SK-N-SH (cell line): ENCODE measurements around the gene TMEM35B. TPM values are rescaled to one million over a fixed set of nuclear protein-coding genes. Genes with fewer than 3 reads are reported as not detected.

Source experiments
- CTCF ChIA-PET: fragments of 300-600, 350-600 bp; formaldehyde crosslinking; extraction: SDS; loops from one replicate; lab custom pipeline; 2021; lab: Yijun Ruan, JAX
- POLR2A ChIA-PET: fragments of 350-600 bp; sonication (Branson Sonifier 250); formaldehyde crosslinking; extraction: SDS; loops from one replicate; lab custom pipeline; 2020; ENCODE audit warnings: antibody characterized with exemption, inconsistent platforms; lab: Yijun Ruan, JAX
- DNase-seq: peaks from one replicate; pipeline ENCODE4 v3.0.0; 2012
- H2AFZ ChIP-seq: fragments of 200-600 bp; sonication (generic); 2 replicates; pipeline ENCODE4 v1.8.1; 2016; ENCODE audit warnings: antibody characterized with exemption, mild to moderate bottlenecking, low read depth
- H3F3A ChIP-seq: fragments of 200-600 bp; sonication (generic); replicated peaks from 2 replicates; pipeline ENCODE3; 2016; ENCODE audit warnings: antibody characterized with exemption, mild to moderate bottlenecking; ENCODE audit not compliant: insufficient read depth
- H3K27ac ChIP-seq, 2 experiments: fragments of 200-500 bp in 1 of 2; fragments of 200-600 bp in 1 of 2; sonication (Bioruptor generic) in 1 of 2; sonication (generic), shearing (Covaris generic) in 1 of 2; 2 replicates each; pipeline versions ENCODE4 v1.5.1 to v1.6.1; 2014 to 2016; ENCODE audit warnings: low read depth in 2 of 2, inconsistent platforms in 1 of 2, low read length in 1 of 2, mild to moderate bottlenecking in 1 of 2, mixed read lengths in 1 of 2
- H3K27me3 ChIP-seq: fragments of 200-600 bp; sonication (generic), shearing (Covaris generic); 2 replicates; pipeline ENCODE4 v1.6.1; 2016; ENCODE audit warnings: mixed run types; ENCODE audit not compliant: insufficient read depth
- H3K36me3 ChIP-seq, 2 experiments: fragments of 200-500 bp in 1 of 2; fragments of 200-600 bp in 1 of 2; sonication (Bioruptor generic) in 1 of 2; sonication (generic) in 1 of 2; replicated peaks in 1 of 2; 2 replicates each; pipeline versions ENCODE3 to v1.5.1; 2014 to 2016; ENCODE audit warnings: low read length in 1 of 2, mild to moderate bottlenecking in 1 of 2; ENCODE audit not compliant: insufficient read depth in 2 of 2, control insufficient read depth in 1 of 2
- H3K4me1 ChIP-seq, 2 experiments: fragments of 200-500 bp in 1 of 2; fragments of 200-600 bp in 1 of 2; sonication (Bioruptor generic) in 1 of 2; sonication (generic), shearing (Covaris generic) in 1 of 2; 2 replicates each; pipeline versions ENCODE4 v1.5.1 to v1.6.1; 2014 to 2016; ENCODE audit warnings: low read depth in 1 of 2, low read length in 1 of 2, mixed run types in 1 of 2; ENCODE audit not compliant: insufficient read depth in 2 of 2, control insufficient read depth in 1 of 2
- H3K4me2 ChIP-seq: fragments of 200-600 bp; sonication (generic), shearing (Covaris generic); 2 replicates; pipeline ENCODE4 v1.6.1; 2017; ENCODE audit warnings: mixed run types
- H3K4me3 ChIP-seq, 2 experiments: fragments of 200-500 bp in 1 of 2; fragments of 200-600 bp in 1 of 2; sonication (Bioruptor generic) in 1 of 2; sonication (generic), shearing (Covaris generic) in 1 of 2; 2 replicates each; pipeline versions ENCODE4 v1.5.1 to v1.8.1; 2014 to 2016; ENCODE audit warnings: low read depth in 2 of 2, inconsistent platforms in 1 of 2, low read length in 1 of 2, mild to moderate bottlenecking in 1 of 2, mixed read lengths in 1 of 2, moderate library complexity in 1 of 2
- H3K79me2 ChIP-seq: fragments of 200-600 bp; sonication (generic); 2 replicates; pipeline ENCODE4 v1.8.1; 2017; ENCODE audit warnings: mild to moderate bottlenecking; ENCODE audit not compliant: insufficient read depth
- H3K9ac ChIP-seq: fragments of 200-600 bp; sonication (generic); 2 replicates; pipeline ENCODE4 v1.6.1; 2017; ENCODE audit warnings: mixed run types
- H3K9me2 ChIP-seq: fragments of 200-600 bp; sonication (generic); 2 replicates; pipeline ENCODE4 v1.6.1; 2017; ENCODE audit warnings: mixed run types
- H3K9me3 ChIP-seq: fragments of 200-600 bp; sonication (generic); 2 replicates; pipeline ENCODE4 v1.6.1; 2017; ENCODE audit warnings: mixed run types, mild to moderate bottlenecking, moderate library complexity
- H4K20me1 ChIP-seq: fragments of 200-600 bp; sonication (generic); 2 replicates; pipeline ENCODE4 v1.6.1; 2017; ENCODE audit warnings: mild to moderate bottlenecking, mixed run types; ENCODE audit not compliant: insufficient read depth
- CHD2 ChIP-seq: fragments of 150-350 bp; IDR thresholded peaks from 2 replicates; pipeline ENCODE4 v1.6.1; 2018; ENCODE audit warnings: low read length; ENCODE audit not compliant: partially characterized antibody
- CTCF ChIP-seq: fragments of 200-600 bp; sonication (generic); IDR thresholded peaks from 2 replicates; pipeline ENCODE4 v1.6.1; 2017; ENCODE audit warnings: antibody characterized with exemption, mild to moderate bottlenecking, moderate library complexity
- FOSL2 ChIP-seq: IDR thresholded peaks from 2 replicates; pipeline ENCODE4 v1.4.0; 2012; ENCODE audit warnings: low read depth, mild to moderate bottlenecking, moderate library complexity, borderline replicate concordance
- FOXM1 ChIP-seq: IDR thresholded peaks from 2 replicates; pipeline ENCODE4 v1.4.0; 2012; ENCODE audit warnings: low read depth, mild to moderate bottlenecking
- JUND ChIP-seq: IDR thresholded peaks from 2 replicates; pipeline ENCODE4 v1.4.0; 2012
- MXI1 ChIP-seq: IDR thresholded peaks from 2 replicates; pipeline ENCODE4 v1.6.1; 2012; ENCODE audit warnings: mild to moderate bottlenecking, low read depth, low read length, improper control_type of control experiment
- NRF1 ChIP-seq: IDR thresholded peaks from 2 replicates; pipeline ENCODE4 v1.6.1; 2012; ENCODE audit warnings: low read depth, mild to moderate bottlenecking, low read length
- POLR2AphosphoS5 ChIP-seq: IDR thresholded peaks from 2 replicates; pipeline ENCODE4 v1.6.1; 2012; ENCODE audit warnings: low read depth, low read length
- RCOR1 ChIP-seq: fragments of 150-350 bp; IDR thresholded peaks from 2 replicates; pipeline ENCODE4 v1.6.1; 2017; ENCODE audit warnings: antibody characterized with exemption, low read length
- SMC3 ChIP-seq: IDR thresholded peaks from 2 replicates; pipeline ENCODE4 v1.6.1; 2012; ENCODE audit warnings: low read depth, low read length, improper control_type of control experiment
- TEAD4 ChIP-seq: IDR thresholded peaks from 2 replicates; pipeline ENCODE4 v1.4.0; 2012; ENCODE audit warnings: mild to moderate bottlenecking, borderline replicate concordance; ENCODE audit not compliant: insufficient read depth
- USF1 ChIP-seq: IDR thresholded peaks from 2 replicates; pipeline ENCODE4 v1.4.0; 2012; ENCODE audit warnings: low read depth, borderline replicate concordance
- YY1 ChIP-seq: IDR thresholded peaks from 2 replicates; pipeline ENCODE4 v1.4.0; 2012; ENCODE audit warnings: low read depth, mild to moderate bottlenecking
- ZBTB33 ChIP-seq: IDR thresholded peaks from 2 replicates; pipeline ENCODE4 v1.4.0; 2012; ENCODE audit warnings: low read depth, borderline replicate concordance
- WGBS: methylation state at CpG from one replicate; pipeline ENCODE4 v1.1.6; 2017; ENCODE audit warnings: low lambda C conversion rate; 5-methylcytosine and 5-hydroxymethylcytosine counted together
- polyA plus RNA-seq, 3 experiments: library from polyadenylated mRNA; depleted of rRNA; stranded (reverse); fragments of >200 nt; gene quantifications; 2 replicates each; pipeline ENCODE4 v1.2.3, GENCODE V29; 2012
- TF ChIP-seq, protein P1 (sequence below): IDR thresholded peaks from 2 replicates; pipeline ENCODE4 v1.6.1; 2012; ENCODE audit warnings: mild to moderate bottlenecking, low read depth, low read length, moderate library complexity
- TF ChIP-seq, protein P2 (sequence below): IDR thresholded peaks from 2 replicates; pipeline ENCODE4 v1.4.0; 2012; ENCODE audit warnings: low read depth

TMEM35B gene
- polyA plus RNA-seq, 1 of the 3 experiments (the other 2 are of a cell fraction), result 47.4 TPM

GRCh38 chr1:35001743-35002142, 16.6 kb upstream of the TMEM35B start:
- Histone ChIP-seq H3F3A (peaks cover 7% of the 10 kb centered on the region), H4K20me1 (no peaks in the 10 kb centered on the region), H3K4me2 (no peak overlapping the region), H3K36me3 (peaks cover 20 to 61% of the 10 kb centered on the region in 2 experiments), H3K27me3 (no peaks in the 10 kb centered on the region), H2AFZ (no peak overlapping the region), H3K9me3 (no peaks in the 10 kb centered on the region), H3K4me3 (no peak overlapping the region), H3K4me1 (no peaks in the 10 kb centered on the region), H3K79me2 (no peaks in the 10 kb centered on the region), H3K27ac (peak overlapping the region; percentile 23 to 44; a peak in 3 of 4 replicates), H3K9ac (no peak overlapping the region), H3K9me2 (no peaks in the 10 kb centered on the region)
- CTCF ChIA-PET, result interaction anchor here (1.5 kb wide), 1 partner anchor 13 kb away, joined by 4 read pairs; no protein-coding TSS in a partner anchor
- POLR2A ChIA-PET, result no interaction called here
- WGBS, result 78% methylated on average over 3 of the region's 3 CpGs
- no peak for DNase-seq
- TF ChIP-seq USF1, result no peak
- TF ChIP-seq TEAD4, result no peak
- TF ChIP-seq, protein P1, sequence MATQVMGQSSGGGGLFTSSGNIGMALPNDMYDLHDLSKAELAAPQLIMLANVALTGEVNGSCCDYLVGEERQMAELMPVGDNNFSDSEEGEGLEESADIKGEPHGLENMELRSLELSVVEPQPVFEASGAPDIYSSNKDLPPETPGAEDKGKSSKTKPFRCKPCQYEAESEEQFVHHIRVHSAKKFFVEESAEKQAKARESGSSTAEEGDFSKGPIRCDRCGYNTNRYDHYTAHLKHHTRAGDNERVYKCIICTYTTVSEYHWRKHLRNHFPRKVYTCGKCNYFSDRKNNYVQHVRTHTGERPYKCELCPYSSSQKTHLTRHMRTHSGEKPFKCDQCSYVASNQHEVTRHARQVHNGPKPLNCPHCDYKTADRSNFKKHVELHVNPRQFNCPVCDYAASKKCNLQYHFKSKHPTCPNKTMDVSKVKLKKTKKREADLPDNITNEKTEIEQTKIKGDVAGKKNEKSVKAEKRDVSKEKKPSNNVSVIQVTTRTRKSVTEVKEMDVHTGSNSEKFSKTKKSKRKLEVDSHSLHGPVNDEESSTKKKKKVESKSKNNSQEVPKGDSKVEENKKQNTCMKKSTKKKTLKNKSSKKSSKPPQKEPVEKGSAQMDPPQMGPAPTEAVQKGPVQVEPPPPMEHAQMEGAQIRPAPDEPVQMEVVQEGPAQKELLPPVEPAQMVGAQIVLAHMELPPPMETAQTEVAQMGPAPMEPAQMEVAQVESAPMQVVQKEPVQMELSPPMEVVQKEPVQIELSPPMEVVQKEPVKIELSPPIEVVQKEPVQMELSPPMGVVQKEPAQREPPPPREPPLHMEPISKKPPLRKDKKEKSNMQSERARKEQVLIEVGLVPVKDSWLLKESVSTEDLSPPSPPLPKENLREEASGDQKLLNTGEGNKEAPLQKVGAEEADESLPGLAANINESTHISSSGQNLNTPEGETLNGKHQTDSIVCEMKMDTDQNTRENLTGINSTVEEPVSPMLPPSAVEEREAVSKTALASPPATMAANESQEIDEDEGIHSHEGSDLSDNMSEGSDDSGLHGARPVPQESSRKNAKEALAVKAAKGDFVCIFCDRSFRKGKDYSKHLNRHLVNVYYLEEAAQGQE, result no peak
- no peak for TF ChIP-seq RCOR1
- TF ChIP-seq FOSL2, result no peak
- no peak for TF ChIP-seq POLR2AphosphoS5
- no peak for TF ChIP-seq JUND
- TF ChIP-seq CTCF, result no peak
- no peak for TF ChIP-seq YY1
- TF ChIP-seq NRF1, result no peak
- no peak for TF ChIP-seq MXI1
- no peak for TF ChIP-seq CHD2
- TF ChIP-seq, protein P2, sequence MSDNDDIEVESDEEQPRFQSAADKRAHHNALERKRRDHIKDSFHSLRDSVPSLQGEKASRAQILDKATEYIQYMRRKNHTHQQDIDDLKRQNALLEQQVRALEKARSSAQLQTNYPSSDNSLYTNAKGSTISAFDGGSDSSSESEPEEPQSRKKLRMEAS, result no peak
- no peak for TF ChIP-seq FOXM1
- no peak for TF ChIP-seq SMC3
- TF ChIP-seq ZBTB33, result no peak
- TF ChIP-seq, all 33 proteins: peak for 0
